HG02571 (cell line): ENCODE data around the gene LYL1.

Experiments used
- ATAC-seq: cut with Tn5 transposase; IDR thresholded peaks from one replicate; pipeline ENCODE4 v1.9.1; 2021; ENCODE audit warnings: mild to moderate bottlenecking, moderate library complexity; ENCODE audit not compliant: unreplicated experiment

Gene LYL1

GRCh38 chr19:13058951-13059660 lies 43.6 kb downstream of the LYL1 start:
- no peak for ATAC-seq

- ATAC-seq: no peak
Observed at GRCh38 chr19:13057744-13058143, 44.9 kb downstream of the LYL1 start.

DNA sequence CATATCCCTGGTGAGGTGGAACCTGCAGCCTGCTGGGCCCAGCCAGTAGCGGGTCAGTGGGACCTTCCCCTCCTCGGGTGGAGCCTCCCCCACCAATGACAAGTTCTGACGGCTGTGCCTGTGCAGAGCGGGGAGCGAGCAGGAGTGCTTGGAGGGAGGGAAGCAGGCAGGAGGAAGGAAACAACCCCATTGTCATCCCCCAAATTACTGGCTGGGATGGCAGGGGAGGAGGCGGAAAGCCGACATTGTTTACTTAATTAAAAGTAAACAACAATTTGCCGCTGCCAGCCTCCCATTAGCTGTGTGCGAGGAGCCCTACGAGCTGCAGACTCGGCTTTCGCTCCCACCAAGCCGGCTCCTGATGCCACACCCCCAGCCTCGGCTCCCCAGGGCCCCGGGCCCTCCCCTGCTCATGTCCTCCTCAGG lies 45.5 kb downstream of the LYL1 start:
- no peak for ATAC-seq

GRCh38 chr19:13056052-13056660 lies 46.5 kb downstream of the LYL1 start:
- no peak for ATAC-seq

DNA sequence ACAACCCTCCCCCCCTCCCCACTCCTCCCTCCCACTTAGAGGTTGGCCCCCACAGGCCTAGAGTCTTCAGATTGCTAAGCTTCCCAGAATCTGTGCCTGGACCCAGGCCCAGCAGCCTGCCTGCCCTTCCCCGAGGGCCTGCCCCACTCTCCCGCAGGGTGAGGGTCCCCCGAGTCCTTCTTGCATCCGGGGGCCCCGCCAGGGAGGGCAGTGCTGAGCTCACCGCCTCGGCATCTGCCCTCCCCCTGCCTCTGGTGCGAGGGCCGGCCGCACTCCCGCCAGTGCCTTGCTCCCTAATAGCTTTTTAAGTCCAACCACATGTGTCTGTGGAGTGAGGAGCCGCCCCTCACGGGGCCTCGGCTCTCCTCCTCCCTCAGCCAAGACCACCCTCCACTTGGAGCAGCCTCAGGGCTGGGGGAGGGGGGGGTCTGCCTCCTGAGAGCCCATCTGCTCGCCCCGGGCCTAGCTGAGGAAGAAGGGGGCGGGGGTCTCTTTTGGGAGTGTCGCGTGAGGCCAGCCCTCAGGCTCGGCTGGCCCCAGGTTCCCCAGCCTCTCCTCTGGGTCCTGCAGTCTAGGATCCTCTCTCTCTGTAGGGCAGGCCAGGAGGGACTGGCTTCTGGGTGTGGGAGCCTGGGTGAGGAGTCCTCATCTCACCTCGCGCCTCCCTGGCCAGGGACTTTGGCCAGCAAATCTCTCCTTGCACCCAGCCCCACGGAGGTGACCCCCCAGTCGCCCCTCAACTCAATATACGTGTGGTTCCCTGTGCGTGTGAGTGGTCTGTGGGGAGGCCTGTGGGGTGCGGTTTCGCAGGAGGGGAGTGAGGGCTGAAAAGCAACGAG lies 47.2 kb downstream of the LYL1 start:
- no peak for ATAC-seq

GRCh38 chr19:13054626-13055212 lies 47.9 kb downstream of the LYL1 start:
- no peak for ATAC-seq

GRCh38 chr19:13053761-13054625 lies 48.7 kb downstream of the LYL1 start:
- no peak for ATAC-seq

DNA sequence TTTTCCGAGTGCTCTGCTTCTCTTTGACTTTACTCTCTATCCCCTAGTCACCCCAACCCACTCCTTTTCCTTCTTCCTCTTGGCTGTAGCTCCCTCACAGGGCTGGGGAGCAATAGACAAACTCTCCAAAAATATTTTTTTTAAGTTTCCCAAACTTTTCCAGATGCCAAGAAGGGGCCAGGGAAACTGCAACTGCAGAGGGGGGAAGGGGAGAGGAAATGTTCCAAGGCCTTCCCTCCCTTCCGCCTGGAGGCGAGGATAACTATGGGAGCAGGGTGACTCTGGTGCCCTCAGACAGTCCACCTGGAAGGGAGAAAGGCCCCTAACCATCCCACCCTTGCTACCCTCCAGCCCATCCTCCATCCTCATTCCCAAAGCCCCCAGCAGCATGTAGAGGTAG lies 49.4 kb downstream of the LYL1 start:
- no peak for ATAC-seq

DNA sequence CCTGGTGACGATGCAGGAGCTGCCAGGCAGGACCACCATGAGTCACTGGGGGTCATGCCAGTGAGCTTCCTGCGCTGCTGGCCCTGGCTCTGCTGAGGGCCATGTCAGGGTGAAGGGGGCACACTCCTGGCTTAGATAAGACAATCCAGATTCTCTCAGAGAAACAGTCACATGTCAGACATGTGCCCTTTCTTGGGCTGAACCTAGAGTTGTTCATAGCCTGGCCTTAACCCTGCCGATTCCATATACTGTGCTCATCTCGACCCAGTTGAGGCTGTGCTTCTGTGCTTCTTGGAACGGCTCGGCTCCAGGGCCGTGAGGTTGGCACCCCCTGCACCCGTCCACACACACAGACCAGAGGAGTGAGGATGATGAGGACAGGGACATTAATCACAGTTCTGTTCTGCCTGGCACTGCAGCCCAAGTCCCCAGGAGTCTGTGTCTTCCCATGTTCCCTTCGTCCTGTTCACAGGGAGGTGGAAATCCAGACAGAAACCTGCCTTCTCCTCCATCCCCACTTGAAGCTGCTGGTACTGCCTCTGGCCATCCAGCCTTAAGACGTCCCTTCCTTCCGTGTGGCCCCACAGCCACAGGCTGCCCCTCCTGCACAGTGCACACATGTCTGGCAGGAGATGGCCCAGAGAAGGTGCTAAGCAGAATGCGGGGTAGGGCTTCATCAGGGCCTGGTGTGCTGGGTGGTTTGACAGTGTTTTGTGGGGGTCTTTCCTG lies 50.0 kb downstream of the LYL1 start:
- no peak for ATAC-seq

DNA sequence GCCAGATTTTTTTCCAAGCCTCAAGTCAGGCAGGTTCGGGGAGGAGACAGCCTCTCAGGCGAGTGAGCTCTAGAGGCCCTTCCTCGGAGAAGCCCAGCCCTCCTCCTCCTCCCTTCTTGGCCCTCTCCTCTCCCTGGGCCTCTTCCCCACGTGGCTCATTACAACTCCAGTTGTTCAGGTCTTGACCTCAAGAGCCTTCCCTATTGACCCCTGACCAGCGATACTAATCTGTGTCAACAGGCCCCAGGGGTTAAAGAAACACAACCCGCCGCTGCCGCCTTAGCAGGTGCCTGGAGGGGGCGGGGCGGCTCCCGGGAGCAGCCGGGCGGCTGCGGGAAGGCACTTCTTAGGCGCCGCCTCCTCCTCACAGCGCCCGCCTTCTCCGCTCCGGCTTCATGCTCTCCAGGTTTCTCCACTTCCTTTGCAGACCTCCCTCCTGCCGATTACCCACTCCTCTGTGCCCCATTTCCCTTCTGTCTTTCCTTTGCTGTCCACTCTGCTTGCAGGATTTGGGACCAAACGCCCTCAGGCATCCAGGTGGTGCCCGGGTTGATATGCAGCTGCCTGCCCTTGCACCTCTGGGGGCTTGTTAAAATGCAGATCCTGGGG lies 51.0 kb downstream of the LYL1 start:
- ATAC-seq: no peak

- no peak for ATAC-seq
Observed at GRCh38 chr19:13050274-13050673, 52.4 kb downstream of the LYL1 start.
